GM12873 (cell line): ENCODE data around the gene LDHAL6A.

Source experiments
- TF ChIP-seq, protein P1 (sequence below): IDR thresholded peaks from 2 replicates; pipeline ENCODE4 v1.5.1; 2012; ENCODE audit warnings: low read depth, mild to moderate bottlenecking, moderate library complexity, low read length, control low read depth; ENCODE audit not compliant: insufficient read depth; ENCODE audit errors: missing control alignments

Gene LDHAL6A

DNA sequence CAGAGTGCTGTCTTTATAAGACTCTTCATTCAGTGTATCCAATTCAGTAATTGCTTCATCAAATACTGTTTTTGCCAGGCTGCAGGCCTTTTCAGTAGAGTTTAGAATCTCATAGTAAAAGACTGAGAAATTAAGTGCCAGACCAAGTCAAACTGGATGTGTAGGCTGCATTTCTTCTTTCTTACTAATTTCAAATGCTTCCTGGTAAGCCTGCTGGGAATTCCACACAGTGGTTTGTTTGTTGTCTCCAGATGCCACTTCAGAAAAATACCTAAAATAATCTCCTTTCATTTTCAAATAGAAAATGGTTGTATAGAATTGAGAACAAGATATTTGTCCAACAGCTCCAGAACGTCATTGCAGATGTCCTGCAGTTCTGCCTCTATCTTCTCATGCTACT lies 34.7 kb downstream of the LDHAL6A start:
- TF ChIP-seq, protein P1, sequence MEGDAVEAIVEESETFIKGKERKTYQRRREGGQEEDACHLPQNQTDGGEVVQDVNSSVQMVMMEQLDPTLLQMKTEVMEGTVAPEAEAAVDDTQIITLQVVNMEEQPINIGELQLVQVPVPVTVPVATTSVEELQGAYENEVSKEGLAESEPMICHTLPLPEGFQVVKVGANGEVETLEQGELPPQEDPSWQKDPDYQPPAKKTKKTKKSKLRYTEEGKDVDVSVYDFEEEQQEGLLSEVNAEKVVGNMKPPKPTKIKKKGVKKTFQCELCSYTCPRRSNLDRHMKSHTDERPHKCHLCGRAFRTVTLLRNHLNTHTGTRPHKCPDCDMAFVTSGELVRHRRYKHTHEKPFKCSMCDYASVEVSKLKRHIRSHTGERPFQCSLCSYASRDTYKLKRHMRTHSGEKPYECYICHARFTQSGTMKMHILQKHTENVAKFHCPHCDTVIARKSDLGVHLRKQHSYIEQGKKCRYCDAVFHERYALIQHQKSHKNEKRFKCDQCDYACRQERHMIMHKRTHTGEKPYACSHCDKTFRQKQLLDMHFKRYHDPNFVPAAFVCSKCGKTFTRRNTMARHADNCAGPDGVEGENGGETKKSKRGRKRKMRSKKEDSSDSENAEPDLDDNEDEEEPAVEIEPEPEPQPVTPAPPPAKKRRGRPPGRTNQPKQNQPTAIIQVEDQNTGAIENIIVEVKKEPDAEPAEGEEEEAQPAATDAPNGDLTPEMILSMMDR, result no peak

DNA sequence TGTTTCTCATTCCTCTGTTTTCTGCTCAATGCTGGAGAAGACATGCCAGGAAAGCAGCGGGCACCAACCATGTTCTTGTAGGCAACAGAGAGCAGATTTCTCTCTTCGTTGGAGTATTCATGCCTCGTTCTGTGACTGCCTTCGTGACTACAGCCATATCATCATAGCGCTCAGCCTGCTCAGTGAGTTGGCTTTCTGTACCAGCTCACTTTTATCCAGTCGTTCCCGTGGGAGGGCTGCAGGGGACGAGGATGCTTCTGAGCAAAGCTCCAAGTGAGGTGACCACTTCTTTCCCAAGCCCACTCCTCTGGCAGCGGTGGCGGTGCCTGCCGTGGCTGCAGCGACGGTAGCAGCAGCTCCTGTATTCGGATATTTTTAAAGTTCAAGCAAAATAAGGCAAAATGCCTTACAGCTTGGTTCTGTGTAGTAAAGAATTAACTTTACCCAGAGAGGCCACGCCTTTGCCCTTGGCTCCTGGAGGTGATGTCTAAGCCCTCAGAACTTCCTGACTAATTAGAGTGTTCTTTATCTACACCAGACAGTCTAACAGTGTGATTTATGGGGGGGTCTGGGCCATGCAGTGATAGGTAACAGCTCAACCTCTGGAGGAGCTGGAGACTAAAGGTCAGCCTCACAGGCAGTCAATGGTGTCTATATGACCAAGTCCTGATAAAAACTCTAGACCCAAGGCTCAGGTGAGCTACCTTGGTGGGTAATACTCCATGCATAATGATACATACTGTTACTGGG lies 35.3 kb downstream of the LDHAL6A start:
- TF ChIP-seq, protein P1, result no peak

DNA sequence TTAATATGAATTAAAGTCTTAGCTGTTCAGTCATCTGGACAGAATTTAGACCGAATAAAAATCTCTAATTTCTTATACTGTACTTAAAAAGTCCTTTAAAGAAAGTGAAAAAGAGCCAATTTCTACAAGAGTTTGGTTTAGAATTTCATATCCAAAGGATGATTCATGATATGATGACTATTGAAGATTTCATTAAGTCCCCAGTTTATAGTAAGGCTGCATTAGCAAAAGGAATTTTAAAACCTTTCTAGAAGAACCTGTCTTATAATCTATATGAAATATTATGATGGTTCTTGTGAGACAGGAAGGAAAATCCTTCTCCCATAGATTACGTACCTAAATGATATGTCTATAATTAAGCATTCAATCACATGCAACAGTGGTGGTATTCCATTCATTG lies 36.3 kb downstream of the LDHAL6A start:
- TF ChIP-seq, protein P1, result no peak

DNA sequence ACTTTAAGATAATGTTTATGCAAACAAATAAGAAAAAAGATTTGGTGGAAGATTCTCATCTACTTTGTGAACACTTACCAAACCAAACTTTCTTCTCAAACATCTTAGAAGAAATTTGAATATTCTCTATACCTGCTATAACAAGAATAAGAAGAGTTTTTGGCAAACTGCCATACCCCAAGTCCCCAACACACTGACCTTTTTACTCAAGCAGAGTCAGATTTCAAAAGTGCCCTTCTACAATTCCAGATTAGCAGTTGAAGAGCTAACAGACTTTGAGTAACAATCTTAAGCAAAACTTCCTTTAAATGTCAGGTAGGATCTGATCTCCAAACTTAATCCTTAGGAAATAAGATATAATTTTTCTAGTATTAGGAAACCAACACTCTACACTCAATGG lies 37.2 kb downstream of the LDHAL6A start:
- TF ChIP-seq, protein P1, result no peak

DNA sequence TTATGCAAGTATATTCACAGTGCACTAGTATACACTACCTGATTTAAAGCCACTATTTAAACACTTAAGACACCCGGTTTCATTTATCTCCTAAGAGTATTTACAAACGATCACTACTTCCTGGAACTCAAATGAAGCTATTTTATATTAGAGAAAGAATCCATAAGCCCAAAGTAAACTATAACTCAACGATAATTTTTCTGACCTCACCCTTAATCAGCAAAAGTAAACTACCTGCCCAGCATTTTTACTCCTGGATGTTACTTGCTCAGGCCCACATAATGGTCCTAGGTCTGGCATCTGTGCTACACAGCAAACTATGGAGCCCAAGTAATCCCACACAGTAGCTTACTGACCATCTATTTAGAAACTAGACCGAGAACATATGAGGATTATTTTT lies 37.7 kb downstream of the LDHAL6A start:
- TF ChIP-seq, protein P1, result no peak

DNA sequence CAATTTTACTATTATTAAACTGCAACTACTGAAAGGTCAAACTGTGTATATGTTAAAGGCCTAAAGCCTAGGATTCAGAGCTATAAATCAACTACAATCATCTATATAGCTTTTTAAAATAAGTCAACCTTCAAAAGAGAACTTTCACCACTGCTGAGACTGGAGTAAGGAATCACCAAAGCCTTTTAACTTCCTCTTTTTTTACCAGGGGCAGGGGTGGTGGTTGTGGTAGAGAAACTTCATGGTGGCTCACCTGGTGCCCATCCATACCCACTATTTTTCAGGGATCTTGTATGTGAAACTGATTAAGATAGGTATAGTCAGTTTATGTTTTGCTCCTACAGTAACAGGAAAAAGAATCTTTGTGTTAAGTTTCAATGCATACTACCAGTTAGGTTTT lies 39.6 kb downstream of the LDHAL6A start:
- TF ChIP-seq, protein P1, result no peak

DNA sequence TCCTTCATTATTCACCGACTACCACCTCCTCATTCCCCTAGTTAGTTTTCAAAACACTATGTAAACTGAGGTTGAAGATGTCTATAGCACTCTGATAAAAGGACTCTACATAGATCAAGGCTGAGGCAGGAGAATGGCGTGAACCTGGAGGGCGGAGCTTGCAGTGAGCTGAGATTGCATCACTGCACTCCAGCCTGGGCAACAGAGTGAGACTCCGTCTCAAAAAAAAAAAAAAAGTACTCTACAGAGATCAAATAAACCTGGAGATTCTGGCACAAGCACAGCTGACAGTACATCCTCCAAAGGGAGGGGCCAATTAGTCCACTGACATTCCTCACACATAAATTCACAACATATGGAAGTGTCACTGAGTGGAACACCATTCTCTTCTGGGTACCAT lies 40.0 kb downstream of the LDHAL6A start:
- TF ChIP-seq, protein P1, result no peak
